ENCODE data around the gene HOXA3.
A peak's percentile ranks its signal among the peaks of the same experiment; 100 is the strongest.

The HOXA3 gene

DNA sequence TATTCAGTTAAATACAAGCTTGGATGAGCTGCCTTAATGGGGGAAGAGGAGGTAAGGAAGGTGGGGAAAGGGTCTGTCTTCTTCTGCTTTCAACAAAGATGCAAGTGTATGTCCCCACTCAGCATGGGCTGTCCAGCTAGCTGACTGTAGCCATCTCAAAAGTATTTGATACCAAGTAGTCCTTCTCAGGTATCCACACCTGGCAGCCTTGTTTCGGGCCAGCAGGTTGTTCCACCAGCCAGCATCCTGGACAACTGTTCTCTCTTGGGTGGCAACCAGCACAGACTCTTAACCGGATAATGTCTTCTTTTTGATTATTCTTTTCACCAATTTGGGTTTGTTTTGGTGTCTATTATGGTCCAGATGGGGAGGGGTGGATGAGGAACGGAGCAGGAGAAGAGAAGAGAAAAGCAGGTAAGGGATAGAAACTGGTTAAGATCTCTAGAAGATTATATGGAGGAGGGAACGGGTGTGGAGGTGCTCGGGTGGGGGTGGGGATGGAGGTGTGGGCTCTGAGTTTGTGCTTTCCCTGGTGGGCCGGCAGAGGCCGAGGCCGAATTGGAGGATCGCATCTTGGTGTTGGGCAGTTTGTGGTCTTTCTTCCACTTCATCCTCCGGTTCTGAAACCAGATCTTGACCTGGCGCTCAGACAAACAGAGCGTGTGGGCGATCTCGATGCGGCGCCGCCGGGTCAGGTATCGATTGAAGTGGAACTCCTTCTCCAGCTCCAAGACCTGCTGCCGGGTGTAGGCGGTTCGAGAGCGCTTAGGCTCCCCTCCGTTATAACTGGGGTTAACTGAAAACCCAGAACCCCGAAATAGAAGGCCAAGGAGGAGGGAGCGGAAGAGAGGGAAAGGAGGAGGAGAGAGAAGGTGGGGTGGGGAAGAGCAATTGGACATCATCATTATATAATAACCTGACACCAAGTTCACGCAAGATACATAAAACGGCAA is 23.3 kb downstream of the HOXA3 start:
- no peak for DNase-seq (ENCODE audit: low spot score)

DNA sequence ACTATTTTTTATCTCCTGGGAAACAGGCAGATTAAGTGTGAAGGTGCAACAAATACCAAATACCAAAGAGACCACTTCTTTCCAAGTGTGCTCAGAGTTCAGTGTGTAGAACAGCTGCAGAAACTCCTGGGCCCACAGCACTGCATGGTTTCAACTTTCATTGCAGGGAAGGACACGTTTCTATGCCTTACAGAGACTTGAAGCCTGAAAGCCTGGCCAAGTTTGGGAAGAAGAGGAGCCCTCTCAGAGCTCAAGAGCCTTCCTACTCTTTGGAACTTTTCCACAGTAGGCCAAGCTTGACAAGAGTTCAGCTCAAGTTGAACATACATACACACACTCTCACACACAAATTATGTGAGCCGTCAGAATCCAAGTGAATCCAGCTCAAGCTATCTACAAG is 24.3 kb downstream of the HOXA3 start:
- no peak for DNase-seq (ENCODE audit: low spot score)

DNA sequence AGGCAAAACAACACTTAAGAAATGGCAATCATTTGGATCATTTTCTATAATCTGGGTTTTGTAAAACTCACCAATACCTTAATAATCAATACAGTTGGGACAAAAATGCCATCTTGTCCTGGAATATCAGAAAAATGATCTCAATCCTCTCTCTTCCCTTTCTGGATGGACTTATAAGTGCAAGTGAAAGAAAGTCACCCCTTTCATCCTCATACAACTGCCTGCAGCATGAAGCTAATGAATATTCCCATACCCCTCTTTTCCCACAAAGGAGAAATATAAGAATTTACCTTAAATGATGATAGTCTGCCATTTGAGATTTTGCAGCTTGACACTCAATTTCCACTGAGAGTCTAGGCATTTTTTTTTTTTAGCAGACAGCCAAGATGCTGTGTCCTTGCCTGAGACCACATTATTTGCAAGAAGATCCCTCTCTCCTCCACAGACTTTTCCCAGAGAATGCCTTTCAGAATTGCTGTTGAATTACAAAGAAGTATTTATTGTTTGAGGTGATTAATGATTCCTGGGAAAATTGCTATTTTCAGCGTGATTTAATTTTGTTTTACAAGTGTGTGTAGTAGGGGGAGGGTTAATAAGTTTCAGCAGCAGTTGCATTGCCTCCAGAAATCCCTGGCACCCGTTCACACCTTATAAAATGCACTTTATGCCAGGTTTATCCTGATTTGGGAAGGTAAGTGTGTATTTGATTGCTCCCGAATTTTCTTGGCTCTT is 25.6 kb downstream of the HOXA3 start:
- DNase-seq (ENCODE audit: low spot score), result no peak

DNA sequence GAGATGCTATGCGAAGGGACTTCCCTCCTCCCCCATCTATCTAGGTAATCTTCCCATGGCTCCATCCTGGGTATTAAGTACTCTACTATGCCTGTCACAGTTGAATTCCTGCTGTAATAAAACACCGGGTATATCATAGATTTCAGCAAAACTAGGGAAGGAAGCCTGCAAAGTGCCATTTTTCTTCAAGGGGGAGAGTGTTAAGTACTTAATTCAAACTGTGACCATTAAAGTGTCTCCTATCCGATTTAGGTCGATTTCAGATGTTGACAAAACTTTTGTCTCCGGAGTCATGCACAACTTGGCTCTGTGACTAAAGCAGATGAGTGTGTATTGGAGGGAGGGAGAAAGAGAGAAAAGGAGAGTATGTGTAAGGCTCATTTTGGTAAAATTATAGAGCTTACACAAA is 26.4 kb downstream of the HOXA3 start:
- DNase-seq (ENCODE audit: low spot score), result no peak

DNA sequence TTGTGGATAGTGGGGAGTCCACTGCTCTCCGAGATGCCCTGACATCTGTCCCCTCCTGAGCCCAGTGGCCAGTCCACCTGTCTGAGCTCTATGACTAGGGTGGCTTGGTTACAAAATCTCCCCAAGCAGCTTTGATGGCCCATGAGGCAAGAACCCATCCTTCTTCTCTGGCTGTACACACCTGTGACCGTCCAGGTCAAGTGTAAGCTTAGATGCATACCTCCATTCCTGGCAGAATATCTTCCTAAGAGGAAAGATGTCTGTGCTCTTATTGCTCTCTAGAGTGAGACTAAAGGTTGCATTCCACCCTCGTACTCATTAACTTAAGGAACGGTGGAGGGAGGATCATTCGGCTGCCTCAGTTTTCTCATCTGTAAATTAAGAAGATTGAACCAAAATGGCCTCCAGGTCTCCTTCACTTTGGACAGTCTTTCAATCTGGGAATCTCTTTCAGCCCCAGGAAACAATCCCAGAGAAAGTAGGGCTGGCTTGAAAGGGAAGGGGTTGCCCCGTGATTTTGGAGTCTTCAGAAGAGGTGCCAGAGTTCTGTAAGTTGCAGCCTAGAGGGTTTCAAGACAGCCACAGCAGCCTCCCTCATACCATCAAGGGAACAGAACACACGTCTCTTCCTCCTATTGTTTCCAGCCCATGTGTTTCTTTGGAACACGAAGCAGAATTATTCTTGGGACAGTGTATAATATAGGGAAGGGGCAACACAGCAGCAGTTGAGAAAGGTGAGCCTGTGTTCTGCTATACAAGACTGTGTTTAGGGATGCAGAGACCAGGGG is 27.3 kb downstream of the HOXA3 start:
- DNase-seq (ENCODE audit: low spot score), result no peak

DNA sequence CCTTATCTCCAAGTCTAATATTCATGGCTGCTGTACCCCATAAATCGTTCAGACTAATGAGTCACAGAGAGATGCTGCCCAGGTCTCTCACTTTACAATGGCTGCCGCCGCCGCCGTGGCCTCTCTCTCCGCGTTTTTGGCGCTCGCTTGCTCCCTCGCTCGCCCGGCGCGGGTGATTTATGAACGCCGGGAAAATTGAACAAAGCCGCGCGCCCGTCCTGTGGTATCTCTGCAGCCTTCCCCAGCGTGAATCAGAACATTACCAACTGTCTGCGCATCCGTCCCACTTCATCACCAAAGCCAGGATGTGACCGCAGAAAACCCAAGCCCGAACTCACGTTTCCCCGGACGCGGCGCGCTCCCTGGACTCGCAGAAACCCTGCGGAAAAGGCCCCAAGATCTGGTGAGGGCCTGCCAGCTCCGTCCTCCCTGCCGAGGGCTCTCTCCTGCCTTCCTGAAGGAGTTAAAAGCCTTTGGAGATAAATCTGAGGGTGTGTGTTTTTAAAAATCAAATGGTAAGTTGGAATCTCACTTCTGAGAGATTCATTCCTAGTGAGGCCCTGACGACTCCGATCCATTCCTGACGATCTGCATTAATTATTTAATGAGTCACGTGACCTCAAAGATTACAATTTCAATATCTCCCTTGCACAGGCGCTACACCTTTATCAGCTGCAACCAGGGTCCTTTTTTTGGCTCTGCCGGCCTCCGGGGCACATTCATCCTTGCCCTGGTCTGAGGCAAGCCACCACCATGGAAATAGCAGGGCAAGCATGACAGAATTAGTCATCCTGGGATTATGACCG is 28.1 kb downstream of the HOXA3 start:
- peak; percentile 71 for DNase-seq (ENCODE audit: low spot score)

DNA sequence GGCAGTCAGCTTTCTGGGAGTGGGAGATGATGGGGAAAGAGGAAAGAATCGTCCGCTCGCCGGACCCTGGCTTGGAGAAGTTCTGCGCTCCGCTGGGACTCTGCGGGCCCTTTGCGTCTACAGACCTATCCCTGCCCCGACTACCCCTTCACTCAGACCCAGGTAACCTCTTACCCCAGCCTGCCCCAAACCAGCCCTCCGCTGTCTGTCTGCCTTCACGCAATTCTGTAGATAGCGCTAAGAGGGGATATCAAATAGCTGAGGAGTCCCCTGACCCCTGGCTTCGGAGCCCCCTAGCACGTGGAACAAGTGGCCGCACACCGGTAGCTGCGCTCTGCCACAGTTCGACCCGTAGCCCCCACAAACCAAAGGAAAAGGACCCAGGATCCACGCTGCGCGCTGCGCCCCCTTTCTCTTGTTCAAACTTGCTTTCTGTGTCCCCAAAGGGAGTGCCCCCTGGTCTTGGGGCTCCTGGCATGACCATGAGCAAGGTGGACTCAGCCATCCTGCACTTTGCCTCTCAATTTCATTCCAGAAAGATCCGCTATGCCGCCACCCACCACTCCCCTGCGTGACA is 28.8 kb downstream of the HOXA3 start:
- DNase-seq (ENCODE audit: low spot score), result no peak

DNA sequence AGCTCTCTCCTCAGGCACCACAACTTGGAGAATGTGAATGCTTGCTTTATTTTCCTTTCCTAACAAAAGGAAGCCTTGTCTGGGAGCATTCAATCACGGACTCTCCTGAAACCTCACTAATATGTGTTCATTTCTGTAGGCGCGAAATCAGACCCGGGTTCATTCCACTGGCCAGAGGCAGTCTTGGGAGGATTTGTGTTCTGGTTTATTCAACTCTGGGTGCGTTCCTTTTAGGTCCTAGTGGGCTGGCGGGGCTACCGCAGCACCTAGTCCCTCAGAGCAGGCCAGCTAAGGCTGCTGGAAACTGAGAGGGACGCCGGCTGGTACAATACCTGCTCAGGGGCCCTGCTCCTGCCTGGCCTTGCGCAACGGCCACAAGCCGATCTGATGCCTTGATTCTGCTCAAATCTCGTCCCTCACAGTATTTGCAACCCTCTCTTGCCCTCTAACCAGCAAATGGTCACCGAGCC is 29.3 kb downstream of the HOXA3 start:
- no peak for DNase-seq (ENCODE audit: low spot score)

DNA sequence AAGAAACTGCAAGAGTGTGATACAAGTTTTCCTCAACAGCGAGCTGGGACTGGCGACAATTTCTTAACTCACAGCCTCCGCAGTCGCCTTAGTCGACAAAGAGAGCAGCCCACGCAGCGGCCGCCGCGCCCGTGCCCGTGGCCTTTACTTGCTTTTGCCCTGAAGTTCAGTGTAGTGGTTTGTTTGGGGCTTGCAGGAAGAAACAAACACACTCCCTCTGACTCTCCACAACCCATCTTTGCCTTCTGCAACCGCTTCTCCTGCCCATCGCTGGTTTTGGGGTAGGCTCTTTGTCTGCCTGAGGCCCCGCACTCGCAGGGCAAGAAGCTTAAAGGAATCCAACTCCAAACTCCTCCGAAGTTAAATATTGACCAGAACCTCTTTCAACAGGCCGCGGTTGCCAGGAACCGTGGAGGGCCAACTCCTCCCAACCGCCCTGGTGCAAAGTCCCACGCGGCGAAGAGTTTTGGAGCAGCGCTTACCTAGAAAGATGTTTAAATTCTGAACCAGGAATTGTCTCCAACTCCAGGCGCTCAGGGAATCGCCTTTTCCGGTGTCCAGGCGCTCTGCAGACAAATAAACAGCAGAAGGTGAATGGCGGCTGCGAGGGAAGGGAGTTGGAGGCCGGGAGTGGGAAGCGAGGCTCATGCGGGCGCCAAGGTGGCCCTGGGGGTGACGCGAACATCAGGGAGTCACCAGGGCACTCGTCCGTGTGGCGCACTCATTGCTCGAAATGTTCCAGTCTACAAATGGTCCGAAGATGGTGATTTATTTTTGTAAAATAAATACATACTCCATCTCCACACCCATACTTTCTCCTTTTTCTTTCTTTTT is 30.1 kb downstream of the HOXA3 start:
- no peak for DNase-seq (ENCODE audit: low spot score)

DNA sequence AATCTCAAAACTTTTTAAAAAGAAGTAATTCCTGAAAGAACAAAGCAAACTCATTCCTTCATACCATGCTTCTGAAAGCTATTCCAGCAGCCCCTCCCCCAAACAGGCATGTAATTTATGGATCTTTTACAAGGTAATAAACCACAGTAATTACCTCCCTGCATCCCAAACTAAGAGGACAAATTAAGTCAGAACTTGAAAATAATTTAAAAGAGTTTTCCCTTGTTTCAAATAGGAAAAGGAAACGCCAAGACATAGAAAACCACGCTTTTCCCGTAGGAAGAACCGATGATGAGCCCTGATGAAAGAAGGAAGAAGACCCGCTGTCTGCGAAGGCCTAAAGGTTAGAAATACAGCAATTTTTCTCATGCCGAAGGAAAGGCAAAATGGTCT is 30.7 kb downstream of the HOXA3 start:
- no peak for DNase-seq (ENCODE audit: low spot score)

DNA sequence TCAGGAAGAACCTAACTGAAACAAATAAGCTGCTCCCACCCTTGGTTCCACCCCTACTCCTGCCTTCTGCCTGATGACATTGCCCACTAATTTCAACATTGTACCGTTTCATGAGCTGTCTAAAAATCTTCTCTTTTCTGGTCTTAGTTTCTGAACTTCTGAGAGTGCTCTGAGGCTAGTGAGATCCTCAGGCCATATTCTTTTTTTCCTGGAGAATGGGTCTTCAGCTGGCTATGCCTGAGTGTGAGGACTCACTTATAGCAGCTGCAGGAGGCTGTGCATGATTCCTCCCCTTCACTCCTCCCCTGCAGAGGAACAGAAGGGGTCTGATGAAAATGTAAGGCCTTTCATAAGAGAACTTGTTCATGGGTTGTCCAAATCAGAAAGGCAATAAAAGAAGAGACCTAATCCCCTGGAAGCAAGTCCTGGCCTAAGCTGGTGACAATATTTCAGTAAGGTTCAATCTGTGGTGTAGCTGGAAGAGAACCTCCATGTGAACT is 32.9 kb downstream of the HOXA3 start:
- no peak for DNase-seq (ENCODE audit: low spot score)

DNA sequence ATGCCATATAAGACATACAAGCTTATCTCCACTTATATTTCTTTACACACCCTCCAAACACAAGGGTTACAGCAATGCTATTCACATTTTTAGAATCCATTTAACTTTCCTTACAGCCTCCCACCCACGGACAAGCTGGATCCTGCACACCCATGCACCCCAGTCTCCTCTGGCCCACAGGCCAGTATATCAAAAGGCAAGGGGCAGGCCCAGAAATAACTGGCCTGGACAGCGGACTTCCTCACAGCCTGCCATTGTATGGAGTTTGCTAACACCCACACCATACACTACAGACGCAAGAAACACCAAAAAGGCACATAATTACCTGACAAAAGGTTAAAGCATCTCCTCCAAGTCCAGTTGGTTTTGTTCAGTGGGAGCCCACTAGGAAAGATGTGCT is 33.8 kb downstream of the HOXA3 start:
- DNase-seq (ENCODE audit: low spot score), result no peak

DNA sequence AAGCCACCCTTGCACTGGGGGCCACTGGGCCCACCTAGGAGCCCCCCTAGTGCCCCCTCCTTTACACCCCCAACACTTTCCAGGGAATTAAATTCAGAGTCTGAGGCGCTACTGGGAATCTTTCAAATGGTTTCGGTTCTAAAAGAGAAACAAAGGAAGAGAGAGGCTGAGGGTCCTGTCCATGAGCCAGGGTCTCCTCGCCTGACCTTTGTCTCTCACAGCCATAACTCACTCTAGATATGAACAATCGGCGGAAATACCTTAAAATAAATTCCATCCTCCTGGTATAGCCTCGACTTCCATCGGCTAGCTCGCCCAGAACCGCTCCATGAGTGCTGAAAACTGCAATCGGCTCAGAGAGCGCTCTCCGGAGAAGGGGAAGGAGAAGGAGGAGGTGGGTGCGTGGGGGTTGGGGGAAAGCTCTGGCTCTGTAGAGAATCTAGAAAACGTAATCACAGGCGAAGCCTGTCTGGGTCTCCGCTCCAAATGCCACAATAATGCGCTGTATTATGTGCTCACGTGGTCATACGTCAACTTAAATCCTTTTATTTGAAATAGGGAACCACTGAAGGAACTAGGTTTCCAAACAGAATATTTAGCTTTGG is 34.4 kb downstream of the HOXA3 start:
- DNase-seq (ENCODE audit: low spot score), result no peak

DNA sequence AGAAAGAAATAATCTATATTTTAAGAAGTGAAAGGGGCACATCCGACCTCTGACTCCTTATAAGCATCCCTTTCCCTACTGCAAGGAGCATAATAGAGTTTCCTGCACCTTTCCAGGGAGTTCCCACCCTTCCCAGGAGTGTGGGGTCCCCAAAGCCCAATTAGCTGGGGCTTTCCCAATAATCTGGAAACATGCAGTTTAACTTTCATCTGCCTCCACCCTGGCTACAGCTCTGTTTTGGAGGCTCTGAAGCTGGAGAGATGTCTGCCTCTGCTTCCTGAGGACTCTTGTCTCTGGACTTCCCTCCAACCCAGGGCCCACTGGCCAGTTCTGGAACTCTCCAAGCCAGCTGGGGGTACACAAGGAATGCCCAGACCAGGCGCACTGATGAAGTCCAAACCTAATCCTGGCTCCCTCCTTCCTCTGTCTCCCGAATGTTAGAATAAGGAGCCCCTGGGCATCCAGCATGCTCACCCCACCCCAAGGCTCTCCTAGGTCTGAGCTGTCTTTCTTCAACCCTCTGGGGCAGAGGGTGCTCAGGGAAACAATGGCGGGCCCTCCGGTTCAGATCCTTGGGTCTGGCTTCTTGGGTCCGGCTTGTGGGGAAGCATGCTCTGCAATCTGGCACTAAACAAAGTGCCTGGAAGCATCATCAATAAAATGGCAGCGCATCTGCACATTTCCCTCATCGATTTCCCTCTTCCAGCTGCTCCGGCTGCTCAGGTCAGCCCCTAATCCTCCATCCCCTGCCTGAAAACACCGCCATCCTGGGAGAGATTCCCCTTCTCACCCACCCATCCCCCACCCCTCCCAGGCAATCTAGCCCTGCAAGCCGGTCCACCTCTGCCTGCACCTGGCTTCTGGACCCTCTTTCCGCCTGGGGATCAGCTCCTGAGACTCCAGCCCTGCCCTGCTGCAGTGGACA is 35.2 kb downstream of the HOXA3 start:
- no peak for DNase-seq (ENCODE audit: low spot score)

DNA sequence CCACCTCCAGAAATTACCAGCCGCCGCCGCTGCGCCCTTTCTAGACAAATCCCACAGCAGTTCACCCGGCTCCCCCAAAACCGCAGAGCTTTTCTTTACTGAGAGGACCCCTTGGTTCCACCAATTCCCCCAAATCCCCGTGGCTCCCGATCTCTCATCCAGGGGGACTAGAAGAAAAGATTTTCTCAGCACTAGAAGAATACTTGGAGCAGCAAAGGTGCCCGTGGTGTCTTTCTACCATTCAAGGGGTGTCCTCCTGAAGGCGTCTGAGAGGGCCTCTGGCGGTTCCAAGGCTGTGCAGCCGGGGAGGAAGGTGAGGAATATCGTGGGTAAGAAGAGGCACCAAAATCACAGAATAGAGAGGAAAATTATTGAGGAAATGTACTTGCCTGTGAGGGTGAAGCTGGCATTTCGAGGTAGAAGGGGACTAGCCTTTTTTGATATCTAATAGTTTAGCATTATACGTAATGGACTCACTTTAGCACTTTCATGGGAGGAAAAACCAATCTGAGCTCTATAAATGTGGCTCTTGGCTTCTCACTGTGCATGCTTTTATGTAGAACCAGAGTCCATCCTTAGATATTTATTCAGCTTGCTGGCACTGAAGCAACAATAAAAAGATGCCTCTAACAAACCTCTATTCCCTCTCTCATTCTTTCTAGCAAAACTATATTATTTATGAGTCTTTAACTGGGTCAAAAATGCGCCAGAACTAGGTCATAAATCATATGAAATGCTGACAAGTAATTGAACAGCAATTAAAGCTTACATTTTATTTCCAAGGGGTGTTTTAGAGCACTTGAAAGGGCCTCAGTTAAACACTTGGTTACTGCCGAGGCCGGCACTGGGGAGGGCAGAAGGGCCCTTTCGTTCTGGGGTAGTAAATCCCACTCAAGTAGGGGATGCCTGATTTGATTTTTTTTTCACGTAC is 36.1 kb downstream of the HOXA3 start:
- DNase-seq (ENCODE audit: low spot score), result no peak

DNA sequence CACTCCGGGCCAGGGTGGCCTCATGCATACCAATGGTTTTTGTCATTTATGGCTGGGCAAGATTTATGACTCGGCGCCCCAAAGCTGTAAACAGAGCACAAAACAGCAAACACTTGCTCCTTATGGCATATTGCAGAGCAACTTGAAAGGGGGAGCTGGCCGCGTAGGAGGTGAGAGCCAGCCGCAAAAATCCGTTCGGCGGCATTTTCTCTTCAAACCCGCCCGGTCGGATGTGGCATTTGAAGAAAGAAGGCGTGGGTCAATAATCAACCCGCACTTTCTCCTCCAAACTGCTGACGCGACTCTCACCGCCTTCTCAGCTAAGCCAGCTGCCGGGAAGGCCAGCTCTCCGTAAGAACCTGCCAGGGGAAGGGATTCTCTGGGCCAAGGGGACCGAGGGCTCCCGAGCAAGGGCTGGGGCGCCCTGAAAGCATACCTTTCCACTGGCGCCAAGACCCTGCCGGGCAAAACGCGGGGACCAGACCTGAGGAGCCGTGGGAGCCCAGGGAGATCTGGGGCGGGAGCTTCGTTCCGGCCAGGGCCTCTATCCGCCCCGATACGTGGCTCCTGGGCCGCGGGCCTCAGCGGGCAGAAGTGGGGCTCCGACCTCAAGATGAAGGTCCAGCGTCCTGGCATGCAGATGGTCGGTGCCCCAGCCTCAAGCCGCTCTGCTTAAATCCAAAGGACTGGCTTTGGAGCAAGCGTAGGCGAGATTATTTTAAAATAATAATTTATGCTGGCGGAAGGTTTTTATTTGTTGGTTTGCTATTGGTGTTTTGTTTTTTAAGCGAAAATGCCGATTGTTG is 37.0 kb downstream of the HOXA3 start:
- no peak for DNase-seq (ENCODE audit: low spot score)

DNA sequence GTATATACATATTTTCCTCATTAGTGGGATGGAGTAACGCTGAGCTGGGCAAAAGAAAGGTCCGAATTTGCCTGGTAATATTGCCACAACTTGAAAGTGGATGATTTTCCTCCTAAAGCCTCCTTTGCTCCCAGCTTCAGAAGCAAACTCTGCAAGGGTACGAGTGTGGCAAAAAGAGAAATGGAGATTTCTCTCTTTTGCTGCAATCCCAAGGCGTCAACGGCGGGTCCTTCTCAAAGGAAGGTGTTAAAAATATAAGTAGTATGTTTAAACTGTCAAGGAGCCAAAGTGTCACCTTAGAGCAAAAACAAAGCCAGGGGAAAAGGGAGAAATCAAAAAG is 37.5 kb downstream of the HOXA3 start:
- no peak for DNase-seq (ENCODE audit: low spot score)

All from kidney capillary endothelial cell (primary cell).